Type B pancreatic cell (in vitro differentiated cells): Measurements from ENCODE around the gene SIRT2. TPM values are rescaled to one million over a fixed set of nuclear protein-coding genes. Genes with fewer than 3 reads are reported as not detected.

Source experiments
- DNase-seq: peaks from one replicate; pipeline ENCODE4 v3.0.0; 2021; ENCODE audit warnings: mixed read lengths; ENCODE audit not compliant: unreplicated experiment; ENCODE audit errors: extremely low spot score
- H3K27ac Mint-ChIP-seq: 2 replicates; pipeline ENCODE4 v1.8.0; 2021; ENCODE audit warnings: mild to moderate bottlenecking, mixed read lengths
- H3K27me3 Mint-ChIP-seq: 2 replicates; pipeline ENCODE4 v1.8.0; 2021; ENCODE audit warnings: mixed read lengths
- H3K36me3 Mint-ChIP-seq: 2 replicates; pipeline ENCODE4 v1.8.0; 2021; ENCODE audit warnings: mixed read lengths
- H3K4me1 Mint-ChIP-seq: one replicate; pipeline ENCODE4 v1.8.0; 2021; ENCODE audit warnings: mixed read lengths; ENCODE audit not compliant: unreplicated experiment
- H3K4me3 Mint-ChIP-seq: 2 replicates; pipeline ENCODE4 v1.8.0; 2021; ENCODE audit warnings: mild to moderate bottlenecking, mixed read lengths
- H3K9me3 Mint-ChIP-seq: 2 replicates; pipeline ENCODE4 v1.8.0; 2021; ENCODE audit warnings: mixed read lengths
- CTCF ChIP-seq: fragments of 200-600 bp; sonication (generic); conservative IDR thresholded peaks from 2 replicates; pipeline ENCODE4 v1.5.0; 2021; ENCODE audit warnings: antibody characterized with exemption, mild to moderate bottlenecking
- long read RNA-seq: library from polyadenylated mRNA; unstranded; transcript quantifications from one replicate; pipeline ENCODE4 v2.0.0, GENCODE V29; 2020
- total RNA-seq: library from RNA; stranded (reverse); gene quantifications from 2 replicates; pipeline ENCODE4 v1.2.1, GENCODE V29; 2021; ENCODE audit warnings: low replicate concordance

The SIRT2 gene
- 43.7 and 46.0 TPM in 2 replicates for total RNA-seq
- long read RNA-seq, transcript SIRT2-201 (16 exons, 2,070 nt): minor isoform, 7 of 30 reads
- long read RNA-seq, transcript SIRT2-204 (15 exons, 2,062 nt): major isoform, 14 of 30 reads
- long read RNA-seq, partial matches to known transcripts: 0 of 30 reads
- long read RNA-seq, other reads (novel, unspliced or antisense): 9 of 30 reads

GRCh38 chr19:38899447-38900201 is at the start of gene SIRT2, which contains the start of gene NFKBIB:
Gene SIRT2, minus strand, starts transcription at chr19:38899618. Its CDS starts 97 bp downstream, at chr19:38899521.
Gene NFKBIB, plus strand, starts transcription at chr19:38899969. Its CDS starts 64 bp downstream, at chr19:38900033.
- Mint-ChIP-seq H3K27me3 (no peaks in the 10 kb centered on the region), H3K36me3 (peaks cover 3% of the 10 kb centered on the region), H3K4me1 (peaks cover 12% of the 10 kb centered on the region), H3K9me3 (no peaks in the 10 kb centered on the region), H3K27ac (peak within 1 kb of the TSS; percentile 97), H3K4me3 (peak within 1 kb of the TSS; percentile 96)
- DNase-seq: peak; percentile 96
- no peak for TF ChIP-seq CTCF

GRCh38 chr19:38946229-38947010 is 47.0 kb upstream of the SIRT2 start:
- H3K36me3 Mint-ChIP-seq: peaks cover 9% of the 10 kb centered on the region

GRCh38 chr19:38945562-38946228 is 46.3 kb upstream of the SIRT2 start:
- H3K27me3 Mint-ChIP-seq: no peaks in the 10 kb centered on the region
- H3K36me3 Mint-ChIP-seq: peaks cover 9% of the 10 kb centered on the region
- H3K4me1 Mint-ChIP-seq: peaks cover 9% of the 10 kb centered on the region
- no peak for DNase-seq
- TF ChIP-seq CTCF: no peak
- no peak overlapping the region for H3K27ac Mint-ChIP-seq
- H3K4me3 Mint-ChIP-seq: no peak overlapping the region
- no peaks in the 10 kb centered on the region for H3K9me3 Mint-ChIP-seq

More at GRCh38 chr19:38946229-38947010, 47.0 kb upstream of the SIRT2 start:
- DNase-seq: no peak
- Mint-ChIP-seq H3K27ac (no peak overlapping the region), H3K27me3 (no peaks in the 10 kb centered on the region), H3K9me3 (no peaks in the 10 kb centered on the region), H3K4me1 (peaks cover 9% of the 10 kb centered on the region), H3K4me3 (no peak overlapping the region)
- no peak for TF ChIP-seq CTCF

GRCh38 chr19:38944981-38945506 is 45.6 kb upstream of the SIRT2 start:
- Mint-ChIP-seq H3K36me3 (peaks cover 9% of the 10 kb centered on the region), H3K4me3 (no peak overlapping the region), H3K9me3 (no peaks in the 10 kb centered on the region), H3K4me1 (peaks cover 12% of the 10 kb centered on the region), H3K27me3 (no peaks in the 10 kb centered on the region), H3K27ac (peak overlapping the region; percentile 22)
- no peak for DNase-seq
- no peak for TF ChIP-seq CTCF
